Naive thymus-derived CD4-positive, alpha-beta T cell (primary cell): Measurements from ENCODE around the gene SLC13A1. TPM values are rescaled to one million over a fixed set of nuclear protein-coding genes. Genes with fewer than 3 reads are reported as not detected.

Experiments used
- ATAC-seq: fragments of 150-1000 bp; cut with Tn5 transposase; 2 replicates; pipeline ENCODE4 v1.10.0; 2021; ENCODE audit warnings: mild to moderate bottlenecking, moderate library complexity
- CTCF ChIA-PET: fragments of 350-600 bp; sonication (Branson Sonifier 250); formaldehyde crosslinking; loops from one replicate; lab custom pipeline; 2021; ENCODE audit warnings: antibody characterized with exemption; lab: Charles Lee
- POLR2A ChIA-PET: fragments of 350-600 bp; sonication (Branson Sonifier 250); formaldehyde crosslinking; loops from one replicate; lab custom pipeline; 2021; ENCODE audit warnings: antibody characterized with exemption, inconsistent platforms; lab: Charles Lee
- DNase-seq, 9 donors: peaks; one replicate each; pipeline versions ENCODE4 v3.0.0 to v3.0.0-alpha.2; 2020 to 2022; ENCODE audit warnings: mixed read lengths in 1 of 9
- H3K27ac ChIP-seq: one replicate; pipeline ENCODE4 v1.7.0; 2013; ENCODE audit warnings: mild to moderate bottlenecking, low read depth, low read length, moderate library complexity
- H3K27me3 ChIP-seq, 2 donors: one replicate each; pipeline ENCODE4 v1.7.0; 2013; ENCODE audit warnings: low read length in 2 of 2, mild to moderate bottlenecking in 2 of 2, moderate library complexity in 2 of 2; ENCODE audit not compliant: control insufficient read depth in 2 of 2, insufficient read depth in 2 of 2
- H3K36me3 ChIP-seq, 3 experiments: 1 replicate in 2 of 3; 2 replicates in 1 of 3; pipeline ENCODE4 v1.7.0; 2013; ENCODE audit warnings: low read length in 3 of 3, mild to moderate bottlenecking in 3 of 3, moderate library complexity in 1 of 3; ENCODE audit not compliant: insufficient read depth in 3 of 3, control insufficient read depth in 2 of 3
- H3K4me1 ChIP-seq, 2 donors: one replicate each; pipeline ENCODE4 v1.7.0; 2013; ENCODE audit warnings: low read length in 2 of 2, mild to moderate bottlenecking in 2 of 2, moderate library complexity in 1 of 2; ENCODE audit not compliant: control insufficient read depth in 2 of 2, insufficient read depth in 2 of 2
- H3K4me3 ChIP-seq: 2 replicates; pipeline ENCODE4 v1.7.0; 2013; ENCODE audit warnings: mild to moderate bottlenecking, low read length
- H3K9me3 ChIP-seq, 3 experiments: 1 replicate in 2 of 3; 2 replicates in 1 of 3; pipeline ENCODE4 v1.7.0; 2013; ENCODE audit warnings: low read length in 3 of 3; ENCODE audit not compliant: control insufficient read depth in 2 of 3
- H3K27ac Mint-ChIP-seq, 9 donors: one replicate each; pipeline ENCODE4 v1.8.0; 2020 to 2022; ENCODE audit warnings: mixed read lengths in 9 of 9, mild to moderate bottlenecking in 8 of 9, moderate library complexity in 5 of 9, inconsistent platforms in 2 of 9
- H3K27me3 Mint-ChIP-seq, 5 donors: one replicate each; pipeline ENCODE4 v1.8.0; 2021 to 2022; ENCODE audit warnings: mixed read lengths in 5 of 5, mild to moderate bottlenecking in 1 of 5
- H3K36me3 Mint-ChIP-seq, 5 donors: one replicate each; pipeline ENCODE4 v1.8.0; 2020 to 2022; ENCODE audit warnings: mixed read lengths in 5 of 5, mild to moderate bottlenecking in 3 of 5, inconsistent platforms in 1 of 5
- H3K4me1 Mint-ChIP-seq, 7 donors: one replicate each; pipeline ENCODE4 v1.8.0; 2020 to 2022; ENCODE audit warnings: mixed read lengths in 7 of 7, mild to moderate bottlenecking in 3 of 7, inconsistent platforms in 1 of 7
- H3K4me3 Mint-ChIP-seq, 10 donors: one replicate each; pipeline ENCODE4 v1.8.0; 2020 to 2022; ENCODE audit warnings: mild to moderate bottlenecking in 10 of 10, mixed read lengths in 10 of 10, moderate library complexity in 6 of 10, inconsistent platforms in 2 of 10
- H3K9me3 Mint-ChIP-seq, 11 donors: one replicate each; pipeline ENCODE4 v1.8.0; 2020 to 2022; ENCODE audit warnings: mixed read lengths in 11 of 11, mild to moderate bottlenecking in 4 of 11, inconsistent platforms in 1 of 11, moderate library complexity in 1 of 11
- intact Hi-C, 2 donors: fragments of 100-400 bp; cut with micrococcal nuclease; formaldehyde crosslinking; loops; one replicate each; pipeline ENCODE4 v1.15.1; 2023
- polyA plus RNA-seq, 2 donors: library from polyadenylated mRNA; unstranded; fragments of 300-500 nt; fragmentation: Illumina TruSeq; gene quantifications; one replicate each; pipeline ENCODE4 v1.2.3, GENCODE V29; 2021
- total RNA-seq, 6 experiments: library from RNA in 5 of 6; stranded (reverse) in 5 of 6; gene quantifications; 1 replicate in 5 of 6; 2 replicates in 1 of 6; pipeline ENCODE4 v1.2.3 and lab custom pipeline; 2021 to 2026

The SLC13A1 gene
- total and polyA plus RNA-seq, 7 experiments from 2014 or later = not detected

GRCh38 chr7:123211545-123211944 is 11.8 kb upstream of the SLC13A1 start:
- intact Hi-C loops = no loop called here
- Mint-ChIP-seq H3K4me1 (no peaks in the 10 kb centered on the region), H3K27ac (no peak overlapping the region), H3K36me3 (no peaks in the 10 kb centered on the region), H3K4me3 (no peak overlapping the region), H3K27me3 (no peaks in the 10 kb centered on the region), H3K9me3 (peaks cover 0 to 20% (median 4%) of the 10 kb centered on the region in 11 donors)
- Histone ChIP-seq H3K27me3 (no peaks in the 10 kb centered on the region), H3K4me1 (no peaks in the 10 kb centered on the region), H3K4me3 (no peak overlapping the region), H3K9me3 (peaks cover 0 to 4% (median 0%) of the 10 kb centered on the region in 3 experiments), H3K36me3 (no peaks in the 10 kb centered on the region), H3K27ac (no peak overlapping the region)
- CTCF ChIA-PET = no interaction called here
- POLR2A ChIA-PET = no interaction called here
- ATAC-seq (no peak), DNase-seq (no peak)

- no peak overlapping the region for H3K27ac ChIP-seq
- ATAC-seq (no peak), DNase-seq (no peak)
- H3K9me3 ChIP-seq = peaks cover 0 to 4% (median 0%) of the 10 kb centered on the region in 3 experiments
- H3K27me3 Mint-ChIP-seq = no peaks in the 10 kb centered on the region
- no peak overlapping the region for H3K4me3 ChIP-seq
- H3K27ac Mint-ChIP-seq = no peak overlapping the region
- H3K4me1 Mint-ChIP-seq = no peaks in the 10 kb centered on the region
- no peaks in the 10 kb centered on the region for H3K27me3 ChIP-seq
- no peaks in the 10 kb centered on the region for H3K36me3 ChIP-seq
- peaks cover 0 to 17% (median 4%) of the 10 kb centered on the region in 11 donors for H3K9me3 Mint-ChIP-seq
- CTCF ChIA-PET = no interaction called here
- H3K36me3 Mint-ChIP-seq = no peaks in the 10 kb centered on the region
- intact Hi-C loops = no loop called here
- POLR2A ChIA-PET = no interaction called here
- no peaks in the 10 kb centered on the region for H3K4me1 ChIP-seq
- H3K4me3 Mint-ChIP-seq = no peak overlapping the region
Measured at GRCh38 chr7:123210986-123211385, 11.2 kb upstream of the SLC13A1 start.

GRCh38 chr7:123209786-123210185 is 10.0 kb upstream of the SLC13A1 start:
- H3K4me1 Mint-ChIP-seq = no peaks in the 10 kb centered on the region
- no peaks in the 10 kb centered on the region for H3K36me3 ChIP-seq
- no peak overlapping the region for H3K27ac Mint-ChIP-seq
- peaks cover 0 to 4% (median 0%) of the 10 kb centered on the region in 3 experiments for H3K9me3 ChIP-seq
- no peaks in the 10 kb centered on the region for H3K4me1 ChIP-seq
- no peaks in the 10 kb centered on the region for H3K27me3 Mint-ChIP-seq
- intact Hi-C loops = no loop called here
- H3K4me3 Mint-ChIP-seq = no peak overlapping the region
- DNase-seq (no peak), ATAC-seq (no peak)
- ChIA-PET POLR2A (no interaction called here), CTCF (no interaction called here)
- no peak overlapping the region for H3K27ac ChIP-seq
- no peaks in the 10 kb centered on the region for H3K36me3 Mint-ChIP-seq
- no peaks in the 10 kb centered on the region for H3K27me3 ChIP-seq
- H3K9me3 Mint-ChIP-seq = peaks cover 0 to 12% (median 4%) of the 10 kb centered on the region in 11 donors
- no peak overlapping the region for H3K4me3 ChIP-seq

GRCh38 chr7:123208793-123209192 is 9.0 kb upstream of the SLC13A1 start:
- intact Hi-C loops = no loop called here
- H3K4me3 Mint-ChIP-seq = no peak overlapping the region
- no peaks in the 10 kb centered on the region for H3K4me1 Mint-ChIP-seq
- H3K27ac Mint-ChIP-seq = no peak overlapping the region
- no peak for ATAC-seq
- no peaks in the 10 kb centered on the region for H3K4me1 ChIP-seq
- POLR2A ChIA-PET = no interaction called here
- H3K27me3 Mint-ChIP-seq = no peaks in the 10 kb centered on the region
- no peaks in the 10 kb centered on the region for H3K36me3 Mint-ChIP-seq
- no peak for DNase-seq
- CTCF ChIA-PET = no interaction called here
- no peak overlapping the region for H3K4me3 ChIP-seq
- H3K9me3 Mint-ChIP-seq = peaks cover 0 to 12% (median 0%) of the 10 kb centered on the region in 11 donors
- no peak overlapping the region for H3K27ac ChIP-seq
- peaks cover 0 to 4% (median 0%) of the 10 kb centered on the region in 3 experiments for H3K9me3 ChIP-seq
- no peaks in the 10 kb centered on the region for H3K27me3 ChIP-seq
- H3K36me3 ChIP-seq = no peaks in the 10 kb centered on the region

- H3K4me3 Mint-ChIP-seq = no peak overlapping the region
- no peaks in the 10 kb centered on the region for H3K27me3 ChIP-seq
- intact Hi-C loops = no loop called here
- H3K4me1 Mint-ChIP-seq = no peaks in the 10 kb centered on the region
- no peak overlapping the region for H3K4me3 ChIP-seq
- H3K9me3 Mint-ChIP-seq = peaks cover 0 to 12% (median 0%) of the 10 kb centered on the region in 11 donors
- H3K36me3 Mint-ChIP-seq = no peaks in the 10 kb centered on the region
- H3K27ac ChIP-seq = no peak overlapping the region
- H3K27ac Mint-ChIP-seq = no peak overlapping the region
- ChIA-PET POLR2A (no interaction called here), CTCF (no interaction called here)
- H3K9me3 ChIP-seq = peaks cover 0 to 4% (median 0%) of the 10 kb centered on the region in 3 experiments
- DNase-seq = no peak
- H3K27me3 Mint-ChIP-seq = no peaks in the 10 kb centered on the region
- ATAC-seq = no peak
- no peaks in the 10 kb centered on the region for H3K36me3 ChIP-seq
- no peaks in the 10 kb centered on the region for H3K4me1 ChIP-seq
Measured at GRCh38 chr7:123204206-123204835, 4.6 kb upstream of the SLC13A1 start.

- Mint-ChIP-seq H3K9me3 (peaks cover 0 to 6% (median 0%) of the 10 kb centered on the region in 11 donors), H3K4me1 (no peaks in the 10 kb centered on the region), H3K4me3 (no peak overlapping the region), H3K27ac (no peak overlapping the region), H3K36me3 (no peaks in the 10 kb centered on the region), H3K27me3 (no peaks in the 10 kb centered on the region)
- CTCF ChIA-PET = no interaction called here
- H3K36me3 ChIP-seq = no peaks in the 10 kb centered on the region
- no peak overlapping the region for H3K4me3 ChIP-seq
- DNase-seq (no peak), ATAC-seq (no peak)
- H3K27me3 ChIP-seq = no peaks in the 10 kb centered on the region
- intact Hi-C loops = no loop called here
- no peak overlapping the region for H3K27ac ChIP-seq
- no peaks in the 10 kb centered on the region for H3K4me1 ChIP-seq
- no peaks in the 10 kb centered on the region for H3K9me3 ChIP-seq
- POLR2A ChIA-PET = no interaction called here
Measured at GRCh38 chr7:123201901-123202300, 2.1 kb upstream of the SLC13A1 start.
